Measurements from ENCODE around the gene SPAG9. TPM values are rescaled to one million over a fixed set of nuclear protein-coding genes. Genes with fewer than 3 reads are reported as not detected.

The SPAG9 gene
- total and polyA plus RNA-seq, 2 donors (not counting 1 experiment from before 2014, with no cell fraction given): 8.6 to 64.1 TPM

- Mint-ChIP-seq H3K4me3 (no peak overlapping the region), H3K27ac (no peak overlapping the region), H3K4me1 (peaks cover 32% of the 10 kb centered on the region), H3K9me3 (ENCODE audit: insufficient read depth) (no peaks in the 10 kb centered on the region), H3K27me3 (no peaks in the 10 kb centered on the region)
- Histone ChIP-seq H3K79me2 (ENCODE audit: control insufficient read depth, insufficient read depth, low read length) (peaks cover 81% of the 10 kb centered on the region), H3K4me2 (replicated peaks; ENCODE audit: low read depth, low read length, poor library complexity, severe bottlenecking) (no peak overlapping the region), H3K4me3 (ENCODE audit: control extremely low read depth in 1 of 5, extremely low read depth in 1 of 5, insufficient read depth in 1 of 5, low read depth in 2 of 5, low read length in 4 of 5) (no peak overlapping the region), H3K9me3 (ENCODE audit: control extremely low read depth in 1 of 3, control insufficient read depth in 2 of 3, insufficient read depth in 1 of 3, low read length in 2 of 3) (no peaks in the 10 kb centered on the region), H3K27me3 (replicated peaks in 1 of 4; ENCODE audit: control extremely low read depth in 1 of 4, control insufficient read depth in 3 of 4, insufficient read depth in 4 of 4, low read length in 3 of 4) (no peaks in the 10 kb centered on the region), H3K36me3 (replicated peaks in 1 of 2; ENCODE audit: control extremely low read depth in 1 of 2, control insufficient read depth in 1 of 2, extremely low read depth in 1 of 2, insufficient read depth in 2 of 2, low read length in 1 of 2) (no peaks in the 10 kb centered on the region), H2AFZ (ENCODE audit: insufficient read depth, low read depth, low read length, poor library complexity, severe bottlenecking) (no peak overlapping the region), H3K27ac (ENCODE audit: low read length in 2 of 2) (no peak overlapping the region), H3K9ac (ENCODE audit: low read length) (no peak overlapping the region), H3K4me1 (ENCODE audit: control insufficient read depth in 2 of 2, insufficient read depth in 2 of 2, low read length in 2 of 2) (peaks cover 3% of the 10 kb centered on the region in 2 donors), H4K20me1 (ENCODE audit: control insufficient read depth, insufficient read depth, low read length, poor library complexity, severe bottlenecking) (peaks cover 26% of the 10 kb centered on the region)
- ATAC-seq (ENCODE audit: low read depth) (no peak), DNase-seq (no peak)
- 82% methylated on average over 3 of the region's 9 CpGs for WGBS (ENCODE audit: insufficient coverage)
- ChIA-PET POLR2A (no interaction called here), CTCF (no interaction called here)
- TF ChIP-seq, protein P1, sequence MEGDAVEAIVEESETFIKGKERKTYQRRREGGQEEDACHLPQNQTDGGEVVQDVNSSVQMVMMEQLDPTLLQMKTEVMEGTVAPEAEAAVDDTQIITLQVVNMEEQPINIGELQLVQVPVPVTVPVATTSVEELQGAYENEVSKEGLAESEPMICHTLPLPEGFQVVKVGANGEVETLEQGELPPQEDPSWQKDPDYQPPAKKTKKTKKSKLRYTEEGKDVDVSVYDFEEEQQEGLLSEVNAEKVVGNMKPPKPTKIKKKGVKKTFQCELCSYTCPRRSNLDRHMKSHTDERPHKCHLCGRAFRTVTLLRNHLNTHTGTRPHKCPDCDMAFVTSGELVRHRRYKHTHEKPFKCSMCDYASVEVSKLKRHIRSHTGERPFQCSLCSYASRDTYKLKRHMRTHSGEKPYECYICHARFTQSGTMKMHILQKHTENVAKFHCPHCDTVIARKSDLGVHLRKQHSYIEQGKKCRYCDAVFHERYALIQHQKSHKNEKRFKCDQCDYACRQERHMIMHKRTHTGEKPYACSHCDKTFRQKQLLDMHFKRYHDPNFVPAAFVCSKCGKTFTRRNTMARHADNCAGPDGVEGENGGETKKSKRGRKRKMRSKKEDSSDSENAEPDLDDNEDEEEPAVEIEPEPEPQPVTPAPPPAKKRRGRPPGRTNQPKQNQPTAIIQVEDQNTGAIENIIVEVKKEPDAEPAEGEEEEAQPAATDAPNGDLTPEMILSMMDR (IDR thresholded peaks at IDR 0.05): no peak
- TF ChIP-seq EZH2 (IDR thresholded peaks at IDR 0.05; ENCODE audit: borderline replicate concordance, insufficient read depth, low read depth, low read length, poor library complexity, severe bottlenecking): no peak
- intact Hi-C loops (cut with micrococcal nuclease): no loop called here
These were observed 32.4 kb downstream of the SPAG9 start for GRCh38 chr17:51088287-51088686.

DNA sequence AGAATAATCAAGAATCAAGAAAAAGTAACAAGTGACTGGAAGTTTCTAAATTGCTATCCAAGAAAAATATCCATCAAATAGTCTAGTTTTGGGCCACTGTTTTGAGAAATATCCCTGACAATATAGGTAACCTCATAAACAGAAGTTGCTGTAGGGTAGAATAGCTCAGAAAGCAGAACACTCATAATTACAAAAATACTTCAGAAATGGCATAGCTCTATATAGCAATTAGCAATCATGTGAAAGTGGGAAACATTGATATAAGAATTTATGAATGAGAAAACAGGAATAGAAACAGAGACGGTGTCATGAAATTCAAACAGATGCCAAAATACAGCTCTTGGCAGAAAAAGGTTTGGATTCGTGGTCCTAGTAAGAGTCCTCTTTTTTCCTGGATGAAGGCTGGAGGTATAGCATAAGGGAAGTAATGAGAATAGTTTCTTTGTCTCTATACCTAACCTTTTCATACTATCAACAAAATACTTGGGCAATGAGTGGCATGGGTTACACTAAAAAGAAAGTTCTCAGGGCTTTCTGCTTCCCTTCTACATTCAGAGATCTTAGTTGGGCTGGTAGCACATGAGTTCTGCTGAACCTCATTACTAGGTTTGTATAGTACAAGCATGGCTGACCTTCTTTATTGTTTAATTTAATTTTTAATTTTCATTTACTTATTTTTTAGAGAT, 33.5 kb downstream of the SPAG9 start:
- H3K36me3 ChIP-seq (replicated peaks in 1 of 2; ENCODE audit: control extremely low read depth in 1 of 2, control insufficient read depth in 1 of 2, extremely low read depth in 1 of 2, insufficient read depth in 2 of 2, low read length in 1 of 2): no peaks in the 10 kb centered on the region
- H3K27ac ChIP-seq (ENCODE audit: low read length in 2 of 2): no peak overlapping the region
- no peak overlapping the region for H2AFZ ChIP-seq (ENCODE audit: insufficient read depth, low read depth, low read length, poor library complexity, severe bottlenecking)
- H3K4me1 Mint-ChIP-seq: peaks cover 33% of the 10 kb centered on the region
- TF ChIP-seq, protein P1 (IDR thresholded peaks at IDR 0.05): no peak
- no peak for TF ChIP-seq EZH2 (IDR thresholded peaks at IDR 0.05; ENCODE audit: borderline replicate concordance, insufficient read depth, low read depth, low read length, poor library complexity, severe bottlenecking)
- H3K9me3 ChIP-seq (ENCODE audit: control extremely low read depth in 1 of 3, control insufficient read depth in 2 of 3, insufficient read depth in 1 of 3, low read length in 2 of 3): no peaks in the 10 kb centered on the region
- no peak for ATAC-seq (ENCODE audit: low read depth)
- H3K4me2 ChIP-seq (replicated peaks; ENCODE audit: low read depth, low read length, poor library complexity, severe bottlenecking): no peak overlapping the region
- peaks cover 26% of the 10 kb centered on the region for H4K20me1 ChIP-seq (ENCODE audit: control insufficient read depth, insufficient read depth, low read length, poor library complexity, severe bottlenecking)
- H3K4me1 ChIP-seq (ENCODE audit: control insufficient read depth in 2 of 2, insufficient read depth in 2 of 2, low read length in 2 of 2): peaks cover 3% of the 10 kb centered on the region in 2 donors
- peaks cover 78% of the 10 kb centered on the region for H3K79me2 ChIP-seq (ENCODE audit: control insufficient read depth, insufficient read depth, low read length)
- no peaks in the 10 kb centered on the region for H3K27me3 ChIP-seq (replicated peaks in 1 of 4; ENCODE audit: control extremely low read depth in 1 of 4, control insufficient read depth in 3 of 4, insufficient read depth in 4 of 4, low read length in 3 of 4)
- no peak overlapping the region for H3K4me3 Mint-ChIP-seq
- DNase-seq: no peak
- ChIA-PET CTCF (interaction anchor here (0.5 kb wide), 1 partner anchor 304 kb away, joined by 4 read pairs; no protein-coding TSS in a partner anchor), POLR2A (no interaction called here)
- H3K27ac Mint-ChIP-seq: no peak overlapping the region
- intact Hi-C loops (cut with micrococcal nuclease): no loop called here
- no peak overlapping the region for H3K9ac ChIP-seq (ENCODE audit: low read length)
- no peaks in the 10 kb centered on the region for H3K27me3 Mint-ChIP-seq
- no peaks in the 10 kb centered on the region for H3K9me3 Mint-ChIP-seq (ENCODE audit: insufficient read depth)
- WGBS (ENCODE audit: insufficient coverage): 40% methylated on average over 1 of the region's 2 CpGs
- no peak overlapping the region for H3K4me3 ChIP-seq (ENCODE audit: control extremely low read depth in 1 of 5, extremely low read depth in 1 of 5, insufficient read depth in 1 of 5, low read depth in 2 of 5, low read length in 4 of 5)

Measured in B cell (primary cell).